Measurements from ENCODE around the gene IL17D. TPM values are rescaled to one million over a fixed set of nuclear protein-coding genes. Genes with fewer than 3 reads are reported as not detected.

The IL17D gene, protein sequence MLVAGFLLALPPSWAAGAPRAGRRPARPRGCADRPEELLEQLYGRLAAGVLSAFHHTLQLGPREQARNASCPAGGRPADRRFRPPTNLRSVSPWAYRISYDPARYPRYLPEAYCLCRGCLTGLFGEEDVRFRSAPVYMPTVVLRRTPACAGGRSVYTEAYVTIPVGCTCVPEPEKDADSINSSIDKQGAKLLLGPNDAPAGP
- polyA plus RNA-seq (2013, experiment 1 of 4): 2.6 TPM
- 3.1 TPM for polyA plus RNA-seq (2013, experiment 2 of 4)
- polyA plus RNA-seq (2013, experiment 3 of 4): 2.1 TPM
- 2.2 TPM for polyA plus RNA-seq (2013, experiment 4 of 4)

DNA sequence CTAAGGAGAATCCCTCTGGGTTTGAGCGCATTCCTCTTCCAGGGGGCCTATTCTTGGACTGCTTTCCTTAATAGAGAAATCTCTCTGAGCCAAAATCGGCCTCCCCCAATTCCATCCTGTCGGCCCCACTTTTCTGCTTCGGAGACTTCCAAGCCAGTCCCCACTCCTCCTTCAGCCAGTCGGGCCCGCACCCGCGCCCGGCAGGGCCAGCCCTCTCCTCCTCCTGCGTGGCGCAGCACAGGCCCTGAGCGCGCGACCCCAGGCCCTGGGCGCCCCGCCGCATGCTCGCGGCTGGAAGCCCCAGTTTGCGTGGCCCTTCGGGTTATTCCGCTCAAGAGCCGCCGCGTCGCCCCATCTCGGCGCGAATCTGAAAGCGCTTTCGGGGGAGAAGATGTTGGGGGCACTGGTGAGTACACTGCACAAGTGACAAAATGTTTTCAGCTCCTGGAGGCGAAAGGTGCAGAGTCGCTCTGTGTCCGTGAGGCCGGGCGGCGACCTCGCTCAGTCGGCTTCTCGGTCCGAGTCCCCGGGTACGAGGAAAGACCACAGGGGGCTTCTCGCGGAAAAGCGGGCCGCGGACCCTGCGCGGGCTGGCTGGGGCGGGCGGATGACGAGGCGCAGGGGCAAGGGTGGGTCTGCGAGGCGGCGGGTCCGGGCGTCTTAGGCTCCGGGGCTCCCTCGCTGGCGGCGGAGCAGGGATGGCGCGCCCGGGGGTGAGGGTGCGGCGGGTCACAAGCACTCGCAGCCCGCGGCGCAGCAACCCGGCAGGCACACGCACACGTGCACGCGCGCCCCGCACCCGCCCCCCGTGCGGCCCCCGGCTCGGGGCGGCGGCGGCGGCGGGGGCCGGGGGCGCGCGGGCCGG, at the start of gene IL17D:
Gene IL17D, plus strand, starts transcription at position 785 of the 865 bp plus-strand sequence. CDS start 303 bp downstream, outside the sequence.
- no peaks in the 10 kb centered on the region for H3K9me3 ChIP-seq (ENCODE audit: control insufficient read depth, low read length)
- H3K4me1 ChIP-seq (ENCODE audit: control insufficient read depth, insufficient read depth, low read length): no peaks in the 10 kb centered on the region
- no peaks in the 10 kb centered on the region for H3K36me3 ChIP-seq (ENCODE audit: control insufficient read depth, insufficient read depth, low read length)
- H3K27me3 ChIP-seq (ENCODE audit: control insufficient read depth, insufficient read depth, low read length, poor library complexity, severe bottlenecking): peaks cover 35% of the 10 kb centered on the region
- 1% methylated on average over 94 of the region's 94 CpGs for WGBS, 2 experiments
- H3K27ac ChIP-seq (ENCODE audit: insufficient read depth, low read depth, low read length, poor library complexity, severe bottlenecking): no peak within 1 kb of the TSS
- H3K4me3 ChIP-seq (ENCODE audit: insufficient read depth, low read depth, low read length): peak within 1 kb of the TSS; percentile 71

DNA sequence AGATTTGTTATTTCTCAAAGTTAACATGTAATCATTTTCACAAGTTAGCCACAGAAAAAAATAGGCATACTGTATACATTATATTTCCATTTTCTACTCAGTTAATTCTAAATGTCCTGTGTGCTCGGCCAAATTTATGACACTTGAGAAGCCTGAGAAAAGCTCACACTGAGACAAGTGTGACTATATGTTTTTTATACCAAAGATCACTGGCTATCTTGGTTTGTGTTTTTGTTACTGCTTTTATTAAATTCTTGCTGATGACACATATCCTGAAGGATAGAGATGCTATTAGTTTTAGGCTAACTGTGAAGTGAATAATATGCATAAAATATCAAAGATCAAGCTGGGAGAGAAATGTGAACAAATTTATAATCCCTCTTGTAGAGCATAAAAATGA, 49.3 kb upstream of the IL17D start:
- H3K4me1 ChIP-seq (ENCODE audit: control insufficient read depth, insufficient read depth, low read length): no peaks in the 10 kb centered on the region
- H3K4me3 ChIP-seq (ENCODE audit: insufficient read depth, low read depth, low read length): no peak overlapping the region
- no peaks in the 10 kb centered on the region for H3K36me3 ChIP-seq (ENCODE audit: control insufficient read depth, insufficient read depth, low read length)
- no peak overlapping the region for H3K27ac ChIP-seq (ENCODE audit: insufficient read depth, low read depth, low read length, poor library complexity, severe bottlenecking)
- H3K27me3 ChIP-seq (ENCODE audit: control insufficient read depth, insufficient read depth, low read length, poor library complexity, severe bottlenecking): no peaks in the 10 kb centered on the region
- no peaks in the 10 kb centered on the region for H3K9me3 ChIP-seq (ENCODE audit: control insufficient read depth, low read length)
- 91 to 100% methylated on average over 1 of the region's 1 CpG for WGBS, 2 experiments

DNA sequence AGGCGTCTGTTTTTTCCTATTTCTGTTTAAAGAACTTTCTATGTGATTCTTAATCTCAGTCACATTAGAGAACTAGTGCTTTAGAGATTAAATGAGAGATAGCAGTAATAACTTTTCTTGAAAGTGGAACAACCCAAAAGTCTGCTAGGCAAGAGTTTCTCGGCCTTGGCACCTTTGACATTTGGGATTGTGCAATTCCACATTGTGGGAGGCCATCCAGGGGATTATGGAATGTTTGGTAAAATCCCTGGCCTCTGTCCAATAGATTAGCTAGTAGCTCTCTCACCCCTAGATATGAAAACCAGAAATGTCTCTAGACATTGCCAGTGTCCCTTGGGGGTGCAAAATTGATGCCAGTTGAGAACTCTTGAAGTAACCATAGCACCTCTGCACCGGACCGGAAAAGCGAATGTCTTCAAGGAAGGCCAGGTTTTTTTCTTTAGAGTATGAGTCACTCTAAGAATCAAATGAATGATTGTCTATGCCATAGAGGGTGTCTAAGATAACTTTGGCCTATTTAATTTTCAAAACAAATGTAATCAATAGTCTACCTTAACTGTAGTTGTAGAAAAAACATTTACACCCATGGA, 45.0 kb upstream of the IL17D start:
- no peaks in the 10 kb centered on the region for H3K27me3 ChIP-seq (ENCODE audit: control insufficient read depth, insufficient read depth, low read length, poor library complexity, severe bottlenecking)
- WGBS, 2 experiments: 67 to 79% methylated on average over 4 to 5 of the region's 5 CpGs
- no peaks in the 10 kb centered on the region for H3K9me3 ChIP-seq (ENCODE audit: control insufficient read depth, low read length)
- no peak overlapping the region for H3K4me3 ChIP-seq (ENCODE audit: insufficient read depth, low read depth, low read length)
- no peak overlapping the region for H3K27ac ChIP-seq (ENCODE audit: insufficient read depth, low read depth, low read length, poor library complexity, severe bottlenecking)
- no peaks in the 10 kb centered on the region for H3K4me1 ChIP-seq (ENCODE audit: control insufficient read depth, insufficient read depth, low read length)
- H3K36me3 ChIP-seq (ENCODE audit: control insufficient read depth, insufficient read depth, low read length): no peaks in the 10 kb centered on the region

DNA sequence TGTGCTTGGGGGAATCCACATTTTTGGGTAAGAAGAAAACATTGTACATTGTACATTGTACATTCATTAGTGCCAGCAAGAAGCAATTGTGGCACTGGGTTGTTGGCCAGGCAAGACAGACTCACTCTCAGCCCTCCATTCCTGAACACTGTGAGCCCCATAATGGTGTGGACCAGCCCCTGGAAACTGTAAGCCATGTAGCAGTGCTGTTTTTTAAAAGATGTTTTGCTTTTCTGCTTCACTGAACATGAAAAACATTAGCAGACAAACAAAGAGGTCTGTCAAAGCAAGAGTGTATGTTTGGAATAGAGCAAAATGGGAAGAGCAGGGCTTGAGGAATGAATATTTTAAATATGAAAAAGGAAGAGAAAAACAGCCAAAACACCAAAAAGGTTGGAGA, 39.1 kb upstream of the IL17D start:
- no peaks in the 10 kb centered on the region for H3K9me3 ChIP-seq (ENCODE audit: control insufficient read depth, low read length)
- H3K27me3 ChIP-seq (ENCODE audit: control insufficient read depth, insufficient read depth, low read length, poor library complexity, severe bottlenecking): no peaks in the 10 kb centered on the region
- no peak overlapping the region for H3K27ac ChIP-seq (ENCODE audit: insufficient read depth, low read depth, low read length, poor library complexity, severe bottlenecking)
- H3K36me3 ChIP-seq (ENCODE audit: control insufficient read depth, insufficient read depth, low read length): no peaks in the 10 kb centered on the region
- H3K4me3 ChIP-seq (ENCODE audit: insufficient read depth, low read depth, low read length): no peak overlapping the region
- H3K4me1 ChIP-seq (ENCODE audit: control insufficient read depth, insufficient read depth, low read length): no peaks in the 10 kb centered on the region

DNA sequence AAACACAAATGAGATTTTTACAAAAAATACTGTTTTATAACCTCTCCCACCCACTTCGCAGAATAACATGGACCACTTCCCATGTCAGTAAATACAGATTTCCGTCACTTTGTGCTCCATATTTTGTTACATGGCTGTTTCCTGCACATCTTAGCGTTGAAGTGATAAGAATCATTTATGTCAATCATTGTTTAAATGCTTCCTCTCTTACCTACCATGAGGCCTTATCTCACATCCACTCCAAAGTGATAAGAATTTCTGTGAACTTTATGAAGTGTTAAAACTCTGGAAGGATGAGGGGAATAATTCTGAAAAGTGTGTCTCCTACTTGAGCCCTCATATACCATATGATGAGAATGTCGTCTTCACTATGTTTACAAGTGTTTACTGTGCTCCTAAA, 36.6 kb upstream of the IL17D start:
- no peaks in the 10 kb centered on the region for H3K9me3 ChIP-seq (ENCODE audit: control insufficient read depth, low read length)
- no peak overlapping the region for H3K27ac ChIP-seq (ENCODE audit: insufficient read depth, low read depth, low read length, poor library complexity, severe bottlenecking)
- no peaks in the 10 kb centered on the region for H3K4me1 ChIP-seq (ENCODE audit: control insufficient read depth, insufficient read depth, low read length)
- no peaks in the 10 kb centered on the region for H3K36me3 ChIP-seq (ENCODE audit: control insufficient read depth, insufficient read depth, low read length)
- no peak overlapping the region for H3K4me3 ChIP-seq (ENCODE audit: insufficient read depth, low read depth, low read length)
- WGBS, 2 experiments: 96 to 97% methylated on average over 3 to 4 of the region's 4 CpGs
- no peaks in the 10 kb centered on the region for H3K27me3 ChIP-seq (ENCODE audit: control insufficient read depth, insufficient read depth, low read length, poor library complexity, severe bottlenecking)

DNA sequence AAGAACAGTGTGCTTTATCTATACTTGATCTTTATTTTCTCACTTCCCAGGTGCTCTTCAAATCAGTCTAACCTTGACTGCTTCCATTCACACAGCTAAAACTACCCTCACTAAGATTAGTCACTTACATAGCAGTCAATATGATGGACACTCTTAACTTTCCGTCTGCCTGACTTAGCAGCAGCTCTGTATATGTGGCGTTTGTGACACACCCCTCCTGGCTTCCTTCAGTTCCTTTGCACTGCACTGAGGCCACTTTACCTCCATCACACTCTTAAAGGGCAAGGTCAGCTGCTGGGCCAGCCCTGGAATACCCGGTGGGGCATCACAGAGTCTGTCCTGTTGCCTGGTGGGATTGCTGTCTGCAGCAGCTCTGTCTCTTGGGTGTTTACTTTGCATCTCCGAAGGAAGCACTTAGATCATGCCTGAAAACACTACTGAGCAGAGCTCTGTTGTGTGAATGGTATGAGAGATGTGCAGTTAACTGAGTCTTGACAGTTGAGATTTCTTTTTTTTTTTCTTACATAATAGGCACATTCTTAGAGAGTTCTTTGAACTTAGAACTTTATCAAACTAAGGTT, 35.6 kb upstream of the IL17D start:
- Histone ChIP-seq H3K4me3 (ENCODE audit: insufficient read depth, low read depth, low read length) (no peak overlapping the region), H3K9me3 (ENCODE audit: control insufficient read depth, low read length) (no peaks in the 10 kb centered on the region), H3K36me3 (ENCODE audit: control insufficient read depth, insufficient read depth, low read length) (no peaks in the 10 kb centered on the region), H3K27me3 (ENCODE audit: control insufficient read depth, insufficient read depth, low read length, poor library complexity, severe bottlenecking) (no peaks in the 10 kb centered on the region), H3K4me1 (ENCODE audit: control insufficient read depth, insufficient read depth, low read length) (no peaks in the 10 kb centered on the region), H3K27ac (ENCODE audit: insufficient read depth, low read depth, low read length, poor library complexity, severe bottlenecking) (no peak overlapping the region)
- 89 to 91% methylated on average over 4 of the region's 4 CpGs for WGBS, 2 experiments

DNA sequence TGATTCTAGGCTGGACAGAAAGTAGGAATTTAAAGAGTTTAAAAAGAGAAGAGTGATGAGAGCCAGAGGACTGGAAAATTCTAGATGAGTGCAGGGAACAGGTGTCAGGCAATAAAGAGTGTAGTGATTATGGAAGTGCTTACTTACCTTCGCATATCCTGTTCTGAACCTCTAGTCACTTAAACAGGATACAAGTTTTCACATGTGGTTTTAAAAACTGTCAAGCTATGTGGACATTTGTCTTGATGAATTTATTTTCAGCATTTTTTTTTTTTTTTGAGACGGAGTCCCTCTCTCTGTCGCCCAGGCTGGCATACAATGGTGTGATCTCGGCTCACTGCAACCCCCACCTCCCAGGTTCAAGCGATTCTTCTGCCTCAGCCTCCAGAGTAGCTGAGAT, 34.3 kb upstream of the IL17D start:
- Histone ChIP-seq H3K36me3 (ENCODE audit: control insufficient read depth, insufficient read depth, low read length) (no peaks in the 10 kb centered on the region), H3K27me3 (ENCODE audit: control insufficient read depth, insufficient read depth, low read length, poor library complexity, severe bottlenecking) (no peaks in the 10 kb centered on the region), H3K9me3 (ENCODE audit: control insufficient read depth, low read length) (no peaks in the 10 kb centered on the region), H3K4me3 (ENCODE audit: insufficient read depth, low read depth, low read length) (no peak overlapping the region), H3K27ac (ENCODE audit: insufficient read depth, low read depth, low read length, poor library complexity, severe bottlenecking) (no peak overlapping the region), H3K4me1 (ENCODE audit: control insufficient read depth, insufficient read depth, low read length) (no peaks in the 10 kb centered on the region)
- 84 to 87% methylated on average over 5 of the region's 5 CpGs for WGBS, 2 experiments

DNA sequence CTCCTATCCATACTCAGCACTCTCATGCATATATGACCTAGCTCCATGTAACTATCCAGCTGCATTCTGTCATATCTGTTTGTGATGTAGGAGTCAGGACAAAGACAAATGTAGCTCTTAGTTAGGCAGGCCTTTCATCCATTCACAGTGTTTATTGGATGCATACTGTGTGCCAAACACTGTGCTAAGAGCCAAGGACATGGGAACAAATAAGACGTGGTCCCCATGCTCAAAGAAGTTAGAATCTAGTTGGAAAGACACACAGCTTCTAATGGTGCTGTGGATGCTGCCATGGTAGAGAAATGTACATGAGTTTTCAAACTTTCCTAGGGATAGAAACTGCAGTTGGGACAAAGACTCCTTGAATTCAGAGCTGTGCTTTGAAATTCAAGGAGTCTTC, 31.7 kb upstream of the IL17D start:
- 90 to 96% methylated on average over 1 of the region's 1 CpG for WGBS, 2 experiments
- no peaks in the 10 kb centered on the region for H3K4me1 ChIP-seq (ENCODE audit: control insufficient read depth, insufficient read depth, low read length)
- H3K9me3 ChIP-seq (ENCODE audit: control insufficient read depth, low read length): no peaks in the 10 kb centered on the region
- H3K27ac ChIP-seq (ENCODE audit: insufficient read depth, low read depth, low read length, poor library complexity, severe bottlenecking): no peak overlapping the region
- no peak overlapping the region for H3K4me3 ChIP-seq (ENCODE audit: insufficient read depth, low read depth, low read length)
- H3K36me3 ChIP-seq (ENCODE audit: control insufficient read depth, insufficient read depth, low read length): no peaks in the 10 kb centered on the region
- H3K27me3 ChIP-seq (ENCODE audit: control insufficient read depth, insufficient read depth, low read length, poor library complexity, severe bottlenecking): no peaks in the 10 kb centered on the region

DNA sequence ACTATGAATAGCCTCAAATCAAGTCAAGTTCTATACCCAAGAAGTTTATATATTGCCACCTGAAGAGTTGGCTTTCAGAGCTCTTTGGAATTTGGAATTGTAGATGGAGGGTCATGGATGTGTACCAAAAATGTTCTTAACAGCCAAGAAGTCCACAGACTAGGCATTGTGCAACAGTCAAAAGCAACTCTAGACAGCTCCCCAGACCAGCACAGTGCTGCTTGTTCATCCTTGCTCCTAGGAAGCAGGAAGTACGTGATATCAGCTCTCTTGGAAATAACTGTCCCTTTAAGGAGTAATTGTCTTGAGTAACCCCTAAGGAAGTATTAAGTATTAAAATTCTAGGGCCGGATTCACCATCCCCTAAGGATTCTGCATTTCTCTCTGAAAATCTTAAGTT, 30.7 kb upstream of the IL17D start:
- H3K27ac ChIP-seq (ENCODE audit: insufficient read depth, low read depth, low read length, poor library complexity, severe bottlenecking): no peak overlapping the region
- no peaks in the 10 kb centered on the region for H3K27me3 ChIP-seq (ENCODE audit: control insufficient read depth, insufficient read depth, low read length, poor library complexity, severe bottlenecking)
- H3K36me3 ChIP-seq (ENCODE audit: control insufficient read depth, insufficient read depth, low read length): no peaks in the 10 kb centered on the region
- H3K4me3 ChIP-seq (ENCODE audit: insufficient read depth, low read depth, low read length): no peak overlapping the region
- H3K4me1 ChIP-seq (ENCODE audit: control insufficient read depth, insufficient read depth, low read length): no peaks in the 10 kb centered on the region
- no peaks in the 10 kb centered on the region for H3K9me3 ChIP-seq (ENCODE audit: control insufficient read depth, low read length)
- 61 to 83% methylated on average over 2 of the region's 2 CpGs for WGBS, 2 experiments

DNA sequence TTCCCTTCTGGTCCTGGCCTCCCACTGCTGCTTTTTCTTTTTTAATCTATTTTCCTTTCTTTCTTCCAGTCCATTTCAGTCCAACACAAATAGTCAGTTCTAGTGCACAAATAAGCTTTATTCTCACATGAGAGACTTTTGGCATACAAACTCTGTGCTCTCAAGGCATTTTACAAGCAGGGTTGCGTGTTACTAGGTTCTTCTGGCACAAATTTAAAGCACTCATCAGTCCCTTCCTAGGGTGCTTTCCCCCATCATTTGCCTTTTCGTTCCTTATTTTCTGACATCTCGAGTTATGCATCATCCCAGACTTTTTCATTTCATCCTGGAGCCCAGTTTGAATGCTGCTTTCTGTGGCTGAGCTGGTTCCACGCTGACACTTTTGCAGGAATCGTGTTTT, 29.8 kb upstream of the IL17D start:
- no peaks in the 10 kb centered on the region for H3K4me1 ChIP-seq (ENCODE audit: control insufficient read depth, insufficient read depth, low read length)
- no peaks in the 10 kb centered on the region for H3K27me3 ChIP-seq (ENCODE audit: control insufficient read depth, insufficient read depth, low read length, poor library complexity, severe bottlenecking)
- no peaks in the 10 kb centered on the region for H3K9me3 ChIP-seq (ENCODE audit: control insufficient read depth, low read length)
- H3K27ac ChIP-seq (ENCODE audit: insufficient read depth, low read depth, low read length, poor library complexity, severe bottlenecking): no peak overlapping the region
- H3K4me3 ChIP-seq (ENCODE audit: insufficient read depth, low read depth, low read length): no peak overlapping the region
- 93 to 94% methylated on average over 5 of the region's 5 CpGs for WGBS, 2 experiments
- no peaks in the 10 kb centered on the region for H3K36me3 ChIP-seq (ENCODE audit: control insufficient read depth, insufficient read depth, low read length)
